ENCODE measurements around the gene PRKG1. TPM values are rescaled to one million over a fixed set of nuclear protein-coding genes. Genes with fewer than 3 reads are reported as not detected.

PRKG1 gene
- total RNA-seq, 1 experiment from 2014 or later: 10.4 TPM

DNA sequence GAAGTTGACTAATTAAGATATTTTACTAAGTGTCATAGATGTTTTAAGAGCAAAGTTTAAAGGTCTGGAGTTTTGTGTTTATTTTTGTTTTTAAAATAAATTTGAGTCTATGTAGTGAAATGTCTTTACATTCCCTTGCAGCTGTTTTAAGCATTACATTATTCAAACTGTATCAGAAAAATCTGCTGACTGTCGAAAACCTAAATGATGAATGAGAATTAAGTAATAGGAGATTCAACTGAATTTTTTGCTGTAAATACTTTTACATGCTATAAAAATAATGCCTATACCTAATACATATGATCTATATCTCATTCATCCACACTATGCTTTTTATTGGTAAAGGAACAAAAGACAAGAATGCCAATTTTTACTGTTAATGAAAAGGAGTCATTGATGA is 397.9 kb downstream of the PRKG1 start:
- H3K4me1 Mint-ChIP-seq: peaks cover 6 to 11% of the 10 kb centered on the region in 2 experiments
- Histone ChIP-seq H3K4me1 (ENCODE audit: insufficient read depth, low read length) (peaks cover 4% of the 10 kb centered on the region), H2BK5ac (ENCODE audit: insufficient read length, low read length) (no peak overlapping the region), H3K23me2 (ENCODE audit: insufficient read length, low read depth, low read length, poor library complexity, severe bottlenecking) (no peaks in the 10 kb centered on the region), H4K5ac (ENCODE audit: insufficient read length, low read depth, low read length) (no peak overlapping the region), H3K9me3 (ENCODE audit: control insufficient read depth, low read depth, low read length) (no peaks in the 10 kb centered on the region), H3K4ac (ENCODE audit: low read depth, low read length) (no peak overlapping the region), H3T11ph (ENCODE audit: low read length) (no peak overlapping the region), H2AFZ (ENCODE audit: low read length) (no peak overlapping the region), H3K79me2 (ENCODE audit: insufficient read depth, low read length) (no peaks in the 10 kb centered on the region), H3K27ac (ENCODE audit: insufficient read length, low read depth, low read length) (no peak overlapping the region), H3K9ac (ENCODE audit: extremely low read depth, insufficient read length, low read length) (no peak overlapping the region), H3K18ac (ENCODE audit: insufficient read length, low read depth, low read length) (no peak overlapping the region), H3K23ac (ENCODE audit: insufficient read length, low read depth, low read length) (no peak overlapping the region), H4K8ac (replicated peaks; ENCODE audit: insufficient read length, low read depth, low read length) (no peak overlapping the region), H2BK15ac (ENCODE audit: low read depth, low read length) (no peak overlapping the region), H3K79me1 (ENCODE audit: insufficient read depth, low read depth, low read length, poor library complexity, severe bottlenecking) (no peaks in the 10 kb centered on the region), H4K20me1 (ENCODE audit: control insufficient read depth, insufficient read depth, insufficient read length) (no peaks in the 10 kb centered on the region), H4K91ac (ENCODE audit: insufficient read length, low read depth, low read length) (no peak overlapping the region), H3K14ac (ENCODE audit: insufficient read depth, low read length) (no peak overlapping the region), H3K4me2 (ENCODE audit: insufficient read depth, insufficient read length, low read length) (no peak overlapping the region), H2AK5ac (ENCODE audit: insufficient read length, low read length) (no peak overlapping the region), H2BK120ac (ENCODE audit: low read depth, low read length, poor library complexity, severe bottlenecking) (no peak overlapping the region), H2BK20ac (ENCODE audit: low read depth, low read length, poor library complexity, severe bottlenecking) (no peak overlapping the region), H3K27me3 (ENCODE audit: insufficient read depth, low read length) (no peaks in the 10 kb centered on the region), H2BK12ac (ENCODE audit: insufficient read length, low read depth, low read length) (no peak overlapping the region), H3K56ac (ENCODE audit: insufficient read length, low read depth, low read length) (no peak overlapping the region)
- H3K4me3 Mint-ChIP-seq: no peak overlapping the region
- WGBS (ENCODE audit: extremely low coverage, insufficient read length, low lambda C conversion rate): no CpG with 5 or more reads among the region's 1 CpG
- no peak for DNase-seq
- H3K27ac Mint-ChIP-seq: no peak overlapping the region
- TF ChIP-seq, protein P1, sequence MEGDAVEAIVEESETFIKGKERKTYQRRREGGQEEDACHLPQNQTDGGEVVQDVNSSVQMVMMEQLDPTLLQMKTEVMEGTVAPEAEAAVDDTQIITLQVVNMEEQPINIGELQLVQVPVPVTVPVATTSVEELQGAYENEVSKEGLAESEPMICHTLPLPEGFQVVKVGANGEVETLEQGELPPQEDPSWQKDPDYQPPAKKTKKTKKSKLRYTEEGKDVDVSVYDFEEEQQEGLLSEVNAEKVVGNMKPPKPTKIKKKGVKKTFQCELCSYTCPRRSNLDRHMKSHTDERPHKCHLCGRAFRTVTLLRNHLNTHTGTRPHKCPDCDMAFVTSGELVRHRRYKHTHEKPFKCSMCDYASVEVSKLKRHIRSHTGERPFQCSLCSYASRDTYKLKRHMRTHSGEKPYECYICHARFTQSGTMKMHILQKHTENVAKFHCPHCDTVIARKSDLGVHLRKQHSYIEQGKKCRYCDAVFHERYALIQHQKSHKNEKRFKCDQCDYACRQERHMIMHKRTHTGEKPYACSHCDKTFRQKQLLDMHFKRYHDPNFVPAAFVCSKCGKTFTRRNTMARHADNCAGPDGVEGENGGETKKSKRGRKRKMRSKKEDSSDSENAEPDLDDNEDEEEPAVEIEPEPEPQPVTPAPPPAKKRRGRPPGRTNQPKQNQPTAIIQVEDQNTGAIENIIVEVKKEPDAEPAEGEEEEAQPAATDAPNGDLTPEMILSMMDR (conservative IDR thresholded peaks at IDR 0.05): no peak
- H3K9me3 Mint-ChIP-seq: no peaks in the 10 kb centered on the region
- no peaks in the 10 kb centered on the region for H3K36me3 Mint-ChIP-seq (ENCODE audit: insufficient read depth in 1 of 3, low read depth in 3 of 3)
- H3K27me3 Mint-ChIP-seq (ENCODE audit: low read depth): no peaks in the 10 kb centered on the region

All from H9 (cell line).